HG03175 (cell line): Measurements from ENCODE around the gene CCDC178.
A peak's percentile ranks its signal among the peaks of the same experiment; 100 is the strongest.
"Not testable (repeated sequence)": the region's sequence is repeated elsewhere in the genome, so short reads cannot be mapped to it uniquely, and the experiment has no call there.

Source experiments
- ATAC-seq: cut with Tn5 transposase; IDR thresholded peaks from one replicate; pipeline ENCODE4 v1.9.1; 2021; ENCODE audit warnings: mild to moderate bottlenecking, moderate library complexity; ENCODE audit not compliant: unreplicated experiment

The CCDC178 gene

DNA sequence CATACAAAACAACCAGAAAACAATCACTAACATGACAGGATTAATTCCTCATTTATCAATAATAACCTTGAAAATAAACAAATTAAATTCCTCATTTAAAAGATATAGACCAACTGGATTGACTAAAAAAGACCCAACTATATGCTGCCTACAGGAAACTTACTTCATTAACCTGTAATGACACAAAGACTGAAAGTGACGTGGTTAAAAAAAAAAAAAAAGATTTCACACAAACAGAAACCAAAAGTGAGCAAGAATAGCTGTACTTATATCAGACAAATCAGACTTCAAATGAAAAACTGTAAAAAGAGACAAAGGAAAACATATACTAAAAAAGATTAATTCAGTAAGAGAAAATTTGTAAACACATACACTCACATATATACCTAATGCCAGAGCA is 201.2 kb downstream of the CCDC178 start:
- ATAC-seq, result no peak

DNA sequence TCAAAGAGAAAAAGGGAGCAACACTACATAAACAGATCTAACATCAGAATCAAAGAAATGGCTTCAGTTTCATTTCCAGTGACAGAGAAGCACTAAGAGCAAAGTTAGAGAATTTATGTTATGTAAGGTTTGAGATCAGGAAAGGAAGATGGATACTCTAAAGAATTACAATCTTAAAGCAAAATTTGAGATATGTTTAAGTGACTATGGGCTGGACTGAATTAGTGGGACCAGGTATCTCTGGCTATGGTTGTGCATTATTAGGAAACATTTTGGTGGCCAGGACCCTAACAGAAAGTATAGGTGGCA is 208.2 kb downstream of the CCDC178 start:
- peak; percentile 35 for ATAC-seq

DNA sequence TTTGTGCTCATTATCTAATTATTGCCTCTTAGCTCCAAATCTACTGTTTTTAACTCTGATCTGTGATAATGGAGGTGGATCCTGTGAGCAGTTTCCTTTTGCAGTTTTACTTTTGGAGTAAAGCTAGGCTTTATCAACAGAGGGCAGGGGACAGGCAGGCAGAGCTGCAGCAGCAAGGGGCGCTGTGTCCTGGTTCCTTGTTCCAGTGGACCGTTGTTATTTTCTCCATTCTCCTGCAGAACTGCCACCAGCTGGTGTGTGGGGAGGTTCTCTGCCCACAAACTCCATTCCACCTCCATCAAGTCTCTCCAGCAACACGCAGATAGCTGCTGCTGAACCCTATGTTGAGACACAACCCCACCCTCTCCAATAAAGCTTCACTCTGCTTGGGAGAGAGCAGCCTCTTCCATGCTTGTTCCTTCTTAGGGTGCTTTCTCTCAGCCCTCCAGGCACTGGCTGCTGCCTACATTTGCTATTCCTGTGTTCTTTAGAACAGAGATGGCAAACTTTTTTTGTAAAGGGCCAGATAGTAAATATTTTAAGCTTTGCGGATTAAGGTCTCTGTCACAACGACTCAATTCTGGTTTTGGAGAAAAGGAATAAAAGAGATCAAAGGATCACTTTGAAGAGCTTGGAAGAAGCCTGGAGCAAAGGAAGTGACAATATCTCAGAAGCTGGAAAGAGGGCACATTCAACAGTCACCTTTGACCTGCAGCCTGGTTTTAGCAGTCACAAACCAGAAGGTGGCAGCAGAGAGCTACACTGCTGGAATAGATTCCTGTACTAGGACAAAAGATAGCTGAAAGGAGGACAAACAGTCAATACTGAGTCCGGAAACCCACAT is 208.8 kb downstream of the CCDC178 start:
- ATAC-seq, result peak; percentile 95

DNA sequence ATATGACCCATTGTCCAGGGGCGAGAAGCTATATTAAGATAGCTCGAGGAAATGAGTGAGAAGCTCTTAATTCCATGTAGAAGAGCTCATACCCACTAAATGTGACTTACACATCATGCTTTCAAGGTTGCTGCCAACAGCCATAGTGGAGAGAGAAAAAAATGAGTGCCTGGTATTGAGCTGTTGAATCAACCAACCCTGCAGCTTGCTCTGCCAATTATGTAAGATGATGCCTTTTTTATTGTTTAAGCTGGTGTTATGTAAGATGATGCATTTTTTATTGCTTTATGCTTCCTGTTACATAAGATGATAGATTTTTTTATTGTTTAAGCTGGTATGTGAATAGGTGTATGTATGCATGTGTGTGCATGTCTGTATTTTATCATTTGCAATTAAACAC is 228.2 kb downstream of the CCDC178 start:
- ATAC-seq, result no peak

DNA sequence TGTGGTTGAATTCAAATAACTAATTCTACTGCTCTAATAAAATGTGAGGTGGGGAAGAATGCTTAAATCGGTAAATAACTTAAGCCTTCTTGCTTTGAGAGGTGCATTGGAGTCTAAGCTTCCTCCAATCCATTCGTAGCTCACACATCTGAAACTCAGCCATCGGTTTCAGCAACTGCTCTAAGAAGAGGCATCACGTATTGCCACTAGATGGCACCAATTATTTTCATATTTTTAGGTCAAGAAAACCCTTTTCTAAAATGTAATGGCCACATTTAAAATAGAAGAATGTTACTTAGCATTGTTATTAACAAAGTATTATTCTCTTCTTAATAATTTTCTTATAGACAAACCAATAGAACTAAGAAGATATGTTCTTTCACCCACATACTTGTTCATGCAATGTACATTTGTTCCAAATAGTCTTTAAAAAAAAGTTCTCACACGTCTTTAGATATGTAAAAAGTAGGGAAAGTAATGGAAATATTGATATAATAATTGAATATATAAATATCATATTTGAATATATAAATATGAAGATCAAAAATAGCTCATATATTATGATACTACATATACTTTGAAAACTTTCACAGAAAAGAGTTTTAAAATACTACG is 229.8 kb downstream of the CCDC178 start:
- ATAC-seq, result peak; percentile 49

DNA sequence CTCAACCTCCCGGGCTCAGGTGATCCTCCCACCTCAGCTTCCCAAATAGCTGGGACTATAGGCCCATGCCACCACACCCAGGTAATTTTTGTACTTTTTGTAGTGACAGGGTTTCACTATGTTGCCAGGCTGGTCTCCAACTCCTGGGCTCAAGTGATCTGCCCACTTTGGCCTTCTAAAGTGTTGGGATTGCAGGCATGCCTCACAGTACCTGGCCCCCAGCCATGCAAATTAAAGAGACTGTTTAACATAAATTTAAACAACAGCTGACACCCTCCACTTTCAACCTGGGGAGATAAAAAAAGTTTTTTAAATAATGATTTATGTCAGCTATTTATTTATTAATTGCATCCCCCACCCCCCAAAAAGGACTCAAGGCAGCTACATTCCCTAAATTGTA is 234.7 kb downstream of the CCDC178 start:
- no peak for ATAC-seq

DNA sequence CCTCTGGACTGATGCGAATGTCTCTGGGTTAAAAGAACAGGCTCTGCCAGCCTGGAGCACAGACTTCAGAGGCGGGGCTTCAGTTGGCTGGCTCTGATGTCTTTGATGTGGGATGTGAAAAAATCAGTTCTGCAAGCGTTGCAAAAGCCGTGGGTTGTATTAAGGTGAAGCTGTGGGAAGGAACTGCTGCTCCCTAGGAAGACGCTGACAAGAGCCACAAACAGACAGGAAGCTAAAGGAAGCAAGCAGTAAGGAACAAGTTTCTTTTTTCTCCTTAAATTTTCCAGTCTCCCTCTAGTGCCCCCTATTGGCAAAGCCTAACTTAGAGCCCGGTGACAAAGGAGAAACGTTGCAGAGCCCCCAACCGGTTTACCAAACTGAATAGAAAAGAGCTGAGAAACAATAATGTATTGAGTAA is 239.0 kb downstream of the CCDC178 start:
- no peak for ATAC-seq

DNA sequence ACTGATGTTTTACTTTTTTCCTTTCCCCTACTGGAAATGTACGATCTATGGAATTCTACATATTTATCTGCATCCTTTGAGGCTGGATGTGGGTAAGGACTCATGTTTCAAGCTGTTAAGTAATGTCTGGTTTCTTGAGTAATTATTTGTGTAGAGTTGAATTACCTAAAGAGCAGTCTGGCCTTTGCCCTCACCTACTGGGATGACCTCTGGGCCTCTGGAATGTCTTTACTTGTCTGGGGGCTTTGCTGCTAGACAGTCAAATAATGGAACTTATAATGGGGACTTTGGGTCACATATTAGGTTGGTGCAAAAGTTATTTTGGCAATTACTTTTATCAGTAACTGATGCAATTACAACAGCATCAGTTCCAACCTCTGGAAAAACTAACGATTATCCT is 244.7 kb downstream of the CCDC178 start:
- no peak for ATAC-seq

DNA sequence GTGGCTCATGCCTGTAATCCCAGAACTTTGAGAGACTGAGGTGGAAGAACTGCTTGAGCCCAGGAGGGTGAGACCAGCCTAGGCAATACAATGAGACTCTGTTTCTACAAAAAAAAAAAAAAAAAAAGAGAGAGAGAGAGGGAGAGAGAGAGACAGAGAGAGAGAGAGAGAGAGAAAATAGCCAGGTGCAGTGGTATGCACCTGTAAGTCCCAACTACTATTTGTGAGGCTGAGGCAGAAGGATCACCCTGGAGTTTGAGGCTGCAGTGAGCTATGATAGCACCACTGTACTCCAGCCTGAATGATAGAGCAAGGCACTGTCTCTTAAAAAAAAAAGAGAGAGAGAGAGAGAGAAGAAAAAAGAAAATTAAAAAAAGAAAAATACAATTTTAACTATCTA is 245.7 kb downstream of the CCDC178 start:
- ATAC-seq, result no peak

DNA sequence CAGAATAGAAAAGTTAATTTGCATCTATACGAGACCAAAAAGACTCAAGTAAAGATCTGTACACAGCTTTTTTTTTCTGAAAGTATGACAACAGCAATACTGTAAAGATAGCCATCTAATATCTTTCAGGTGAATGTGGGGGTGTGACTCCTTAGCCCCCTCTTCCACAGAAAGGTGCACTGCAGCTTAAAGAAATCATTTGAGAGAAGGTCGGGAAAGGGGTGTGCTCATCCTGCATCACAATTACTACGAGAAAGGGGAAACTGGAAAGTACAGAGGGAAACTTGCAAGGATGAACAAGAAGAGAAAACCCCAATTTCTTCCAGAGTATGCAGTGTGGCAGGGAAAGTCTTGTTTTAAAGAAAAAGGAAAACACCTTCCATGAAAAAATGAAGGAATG is 255.6 kb downstream of the CCDC178 start:
- no peak for ATAC-seq

DNA sequence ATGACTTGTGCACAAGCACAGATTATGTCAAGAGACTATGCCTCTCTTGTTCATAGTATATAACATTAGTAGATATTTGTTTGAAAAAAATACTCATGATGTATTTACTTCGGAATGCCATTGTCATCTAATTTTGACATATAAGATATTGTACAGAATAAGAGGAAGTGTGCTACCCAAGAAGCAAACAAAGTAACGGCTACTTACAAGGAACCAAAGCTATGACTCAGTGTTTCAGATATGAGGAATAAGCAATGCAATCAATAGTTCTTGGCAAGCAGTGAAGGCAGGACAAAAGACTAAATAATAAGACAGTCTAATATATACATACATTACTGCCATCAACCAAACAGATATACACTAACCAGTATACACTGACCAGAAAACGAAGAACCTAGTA is 256.3 kb downstream of the CCDC178 start:
- ATAC-seq, result no peak

DNA sequence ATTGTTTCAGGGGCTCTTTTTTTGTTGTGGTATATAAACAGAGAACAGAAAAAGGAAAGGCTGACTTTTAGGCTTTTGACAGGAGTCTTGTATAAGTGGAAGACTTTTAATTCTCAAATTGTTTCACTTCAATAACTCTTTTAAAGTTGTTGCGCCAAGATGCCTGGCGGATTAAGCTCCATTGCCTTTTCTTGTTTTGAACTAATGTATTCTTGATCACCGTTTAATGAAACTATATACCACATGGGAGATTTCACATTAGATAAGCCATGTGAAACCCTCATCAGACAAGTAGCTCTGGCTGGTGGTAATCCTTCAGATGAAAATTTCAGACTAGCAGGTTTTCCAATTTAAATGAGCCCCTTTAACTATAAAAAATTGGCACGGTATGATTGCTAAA is 257.4 kb downstream of the CCDC178 start:
- ATAC-seq, result no peak

DNA sequence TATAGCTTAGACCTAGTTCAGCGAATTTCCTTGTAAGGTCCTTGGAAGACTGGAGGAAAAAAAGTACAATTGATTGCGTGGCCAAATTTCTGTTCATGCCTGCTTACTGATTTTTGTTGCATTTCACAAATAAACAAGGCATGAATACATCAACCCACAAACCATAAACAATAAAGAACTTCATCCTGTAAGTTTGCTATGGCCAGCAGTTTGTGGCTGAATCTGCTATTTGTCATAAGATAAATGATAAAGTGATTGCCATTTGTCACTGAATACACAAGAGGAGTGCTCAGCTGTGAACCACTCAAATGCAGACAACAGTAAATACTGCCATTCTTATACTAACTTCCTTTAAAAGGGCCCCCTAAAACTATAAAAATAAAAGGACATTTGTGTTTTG is 259.5 kb downstream of the CCDC178 start:
- ATAC-seq, result no peak

DNA sequence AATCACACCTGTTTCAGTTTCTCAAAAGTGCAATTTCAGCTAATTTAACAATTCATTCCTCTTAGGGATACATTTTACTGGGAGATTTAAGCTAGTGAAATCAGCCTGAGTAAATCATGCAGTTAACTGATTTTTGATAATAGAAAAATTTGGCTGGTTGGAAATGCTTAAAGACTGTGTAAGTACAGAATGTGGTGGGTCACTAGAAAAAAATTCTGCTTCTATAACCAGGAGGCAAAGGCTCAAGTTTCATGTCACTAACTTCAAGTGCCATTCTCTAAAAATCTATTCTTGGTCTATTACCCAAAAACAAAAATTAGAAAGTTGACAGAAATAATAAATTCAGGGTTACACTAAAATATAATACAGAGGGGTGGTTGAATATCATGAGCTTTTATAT is 271.3 kb downstream of the CCDC178 start:
- ATAC-seq, result no peak

DNA sequence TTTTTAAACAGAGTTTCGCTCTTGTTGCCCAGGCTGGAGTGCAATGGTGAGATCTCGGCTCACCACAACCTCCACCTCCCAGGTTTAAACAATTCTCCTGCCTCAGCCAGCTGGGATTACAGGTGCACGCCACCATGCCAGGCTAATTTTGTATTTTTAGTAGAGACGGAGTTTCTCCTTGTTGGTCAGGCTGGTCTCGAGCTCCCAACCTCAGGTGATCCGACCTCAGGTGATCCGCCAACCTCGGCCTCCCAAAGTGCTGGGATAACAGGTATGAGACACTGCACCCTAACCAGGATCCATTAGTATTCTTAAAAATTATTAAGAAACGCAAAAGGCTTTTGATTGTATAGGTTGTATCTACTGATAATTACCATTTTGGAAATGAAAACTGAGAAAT is 276.4 kb downstream of the CCDC178 start:
- ATAC-seq, result not testable (repeated sequence)

DNA sequence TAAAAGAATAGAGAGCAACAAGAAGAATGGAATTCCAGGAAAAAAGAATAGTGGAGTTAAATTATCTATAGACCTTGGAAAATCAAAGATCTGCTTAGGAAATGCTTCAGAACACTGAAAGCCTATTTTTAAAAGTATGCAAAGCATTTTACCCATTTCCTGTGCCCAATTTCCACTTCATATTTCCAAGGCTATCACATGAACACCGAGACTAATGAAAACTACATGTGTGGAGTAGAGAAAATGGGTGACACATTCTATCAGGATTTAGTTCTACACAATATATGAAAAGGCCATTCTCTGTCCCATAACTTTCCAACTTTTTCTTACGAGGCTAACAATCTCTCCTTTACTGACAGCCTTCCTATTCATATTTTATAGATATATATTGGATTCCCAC is 279.4 kb downstream of the CCDC178 start:
- ATAC-seq, result no peak

DNA sequence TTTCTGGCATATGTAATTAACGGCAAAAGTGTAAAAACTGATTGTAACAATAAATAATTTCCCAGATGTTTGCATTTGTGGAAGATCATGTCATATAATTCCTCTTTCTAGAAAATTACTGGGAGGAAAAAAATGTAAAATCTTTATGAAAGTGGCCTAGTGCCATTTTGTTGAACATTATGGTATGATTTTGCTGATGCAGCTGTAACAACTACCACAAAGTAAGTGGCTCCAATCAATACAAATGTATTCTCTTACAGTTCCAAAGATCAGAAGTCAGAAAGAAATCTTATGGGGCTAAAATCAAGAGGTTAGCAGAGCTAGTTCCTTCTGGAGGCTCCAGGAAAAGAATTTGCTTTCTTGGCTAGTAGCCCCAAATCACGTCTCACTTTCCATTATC is 281.4 kb downstream of the CCDC178 start:
- no peak for ATAC-seq

DNA sequence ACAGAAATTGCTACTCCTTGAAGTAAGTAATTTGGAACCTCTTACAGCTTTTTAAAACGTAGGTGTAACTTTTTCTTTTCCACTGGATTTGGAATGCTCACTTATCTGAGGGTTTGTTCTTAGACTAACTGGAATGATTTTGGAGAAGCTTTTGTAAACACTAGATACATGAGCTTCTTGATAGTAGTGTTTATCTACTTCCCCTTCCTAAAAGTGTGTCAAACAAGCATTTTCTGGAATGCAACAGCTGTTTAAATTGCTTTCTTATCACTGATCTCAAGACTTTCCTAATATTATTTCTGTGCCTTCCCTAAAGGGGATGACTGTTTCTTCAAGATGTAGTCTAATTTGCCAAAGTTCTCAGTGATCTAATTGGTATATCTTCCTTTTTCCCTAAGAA is 282.6 kb downstream of the CCDC178 start:
- ATAC-seq, result no peak

DNA sequence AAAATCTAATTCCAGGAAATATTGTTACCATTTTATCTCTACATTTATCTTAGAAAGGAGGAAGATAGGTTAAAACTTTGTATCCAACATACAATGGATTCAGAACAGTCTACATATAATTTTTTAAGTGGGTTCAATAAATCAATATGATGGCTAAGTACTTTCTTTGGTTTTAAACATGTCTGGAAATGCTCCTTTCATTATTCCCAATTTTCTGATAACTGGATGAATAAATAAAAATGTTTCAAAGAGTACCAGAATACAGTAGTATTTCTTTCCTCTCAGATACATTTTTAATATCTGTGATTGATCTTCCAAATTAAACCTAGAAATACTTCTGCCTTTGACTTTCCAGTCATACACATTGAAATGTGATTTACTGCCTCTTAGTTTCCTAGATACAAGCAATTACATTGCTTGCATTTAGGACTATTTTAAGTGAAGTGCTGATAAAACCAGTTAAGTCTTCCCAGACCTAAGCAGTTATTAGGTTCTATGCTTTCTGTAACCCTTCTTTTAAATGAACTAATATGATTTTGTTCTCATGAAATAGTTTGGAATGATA is 283.5 kb downstream of the CCDC178 start:
- ATAC-seq, result no peak

DNA sequence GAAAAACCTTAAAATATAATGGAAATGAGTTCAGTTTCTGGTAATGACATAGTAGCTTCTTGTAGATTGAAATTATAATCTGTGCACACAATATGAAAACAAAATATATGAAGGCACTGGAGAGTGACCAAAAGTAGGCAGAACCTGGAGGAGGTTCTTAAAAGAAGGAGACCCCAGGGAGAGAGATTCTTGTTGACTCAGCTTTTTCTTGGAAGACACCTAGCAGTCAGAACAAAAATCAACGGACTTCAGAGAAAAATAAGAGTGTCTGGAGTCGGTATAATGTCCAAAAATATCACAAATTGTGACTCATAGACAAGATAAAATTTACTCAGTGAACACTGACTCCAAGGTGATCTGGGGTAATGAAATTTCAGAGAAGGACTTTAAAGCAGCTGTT is 286.5 kb downstream of the CCDC178 start:
- no peak for ATAC-seq

DNA sequence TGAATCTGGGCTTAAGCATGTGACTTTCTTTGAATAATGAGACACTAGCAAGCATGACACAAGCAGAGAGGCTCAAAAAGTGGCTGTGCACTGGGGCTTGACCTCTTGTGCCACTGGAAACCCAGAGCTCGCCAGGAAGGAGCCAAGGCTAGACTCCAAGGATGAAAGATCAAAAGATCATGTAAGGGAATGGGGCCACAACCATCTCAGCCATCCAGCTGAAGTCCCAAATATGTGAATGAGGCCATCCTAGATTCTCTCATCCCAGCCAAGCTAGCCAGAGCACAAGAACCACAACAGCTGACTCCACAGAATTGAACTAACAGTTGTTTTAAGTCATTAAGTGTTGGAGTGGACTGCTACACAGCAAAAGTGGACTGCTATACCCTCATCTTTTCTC is 288.1 kb downstream of the CCDC178 start:
- ATAC-seq, result no peak

DNA sequence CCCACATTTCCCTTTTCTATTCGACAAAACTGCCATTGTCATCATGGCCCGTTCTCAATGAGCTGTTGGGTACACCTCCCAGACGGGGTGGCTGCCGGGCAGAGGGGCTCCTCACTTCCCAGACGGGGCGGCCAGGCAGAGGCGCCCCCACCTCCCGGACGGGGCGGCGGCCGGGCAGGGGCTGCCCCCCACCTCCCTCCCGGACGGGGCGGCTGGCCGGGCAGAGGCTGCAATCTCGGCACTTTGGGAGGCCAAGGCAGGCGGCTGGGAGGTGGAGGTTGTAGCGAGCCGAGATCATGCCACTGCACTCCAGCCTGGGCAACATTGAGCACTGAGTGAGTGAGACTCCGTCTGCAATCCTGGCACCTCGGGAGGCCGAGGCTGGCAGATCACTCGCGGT is 292.7 kb downstream of the CCDC178 start:
- not testable (repeated sequence) for ATAC-seq
